Peyer's patch (tissue), 4 donors: ENCODE data around the gene NELL1. TPM values are rescaled to one million over a fixed set of nuclear protein-coding genes. Genes with fewer than 3 reads are reported as not detected.

Experiments
- DNase-seq, 3 donors: peaks; one replicate each; pipeline ENCODE4 v3.0.0-alpha.2; 2017 to 2019
- H3K27ac ChIP-seq, 4 donors: fragments of 200-600 bp; sonication (generic); one replicate each; pipeline ENCODE4 v1.5.1; 2016 to 2019
- H3K27me3 ChIP-seq, 2 donors: fragments of 200-600 bp; sonication (generic); one replicate each; pipeline ENCODE4 v1.5.1; 2019
- H3K36me3 ChIP-seq, 3 donors: fragments of 200-600 bp; sonication (generic); one replicate each; pipeline ENCODE4 v1.5.1; 2016 to 2019
- H3K4me1 ChIP-seq, 4 donors: fragments of 200-600 bp; sonication (generic); one replicate each; pipeline ENCODE4 v1.5.1; 2016 to 2019
- H3K4me3 ChIP-seq, 4 donors: fragments of 200-600 bp; sonication (generic); 1 replicate in 3 of 4; 2 replicates in 1 of 4; pipeline ENCODE4 v1.5.1; 2016 to 2019; ENCODE audit warnings: mild to moderate bottlenecking in 1 of 4
- H3K9me3 ChIP-seq, 4 donors: fragments of 200-600 bp; sonication (generic); one replicate each; pipeline ENCODE4 v1.5.1; 2016 to 2019; ENCODE audit warnings: mild to moderate bottlenecking in 1 of 4
- POLR2A ChIP-seq, 2 donors: fragments of 450-650 bp; IDR thresholded peaks; one replicate each; pipeline ENCODE4 v1.5.1; 2017; ENCODE audit warnings: antibody characterized with exemption in 2 of 2, mild to moderate bottlenecking in 2 of 2, moderate library complexity in 2 of 2
- total RNA-seq, 4 donors: library from RNA; depleted of rRNA; stranded (reverse); fragments of >200 nt; gene quantifications; one replicate each; pipeline ENCODE4 v1.1.0, GENCODE V29; 2016
- TF ChIP-seq, protein P1 (sequence below), 6 experiments: fragments of 450-650 bp in 4 of 6; fragments of 200-600 bp in 2 of 6; sonication (generic) in 1 of 6; IDR thresholded peaks; one replicate each; pipeline ENCODE4 v1.5.1; 2017 to 2019; ENCODE audit warnings: antibody characterized with exemption in 6 of 6, mild to moderate bottlenecking in 3 of 6, moderate library complexity in 1 of 6

NELL1 gene
- total RNA-seq, 4 donors from 2014 or later: not detected

DNA sequence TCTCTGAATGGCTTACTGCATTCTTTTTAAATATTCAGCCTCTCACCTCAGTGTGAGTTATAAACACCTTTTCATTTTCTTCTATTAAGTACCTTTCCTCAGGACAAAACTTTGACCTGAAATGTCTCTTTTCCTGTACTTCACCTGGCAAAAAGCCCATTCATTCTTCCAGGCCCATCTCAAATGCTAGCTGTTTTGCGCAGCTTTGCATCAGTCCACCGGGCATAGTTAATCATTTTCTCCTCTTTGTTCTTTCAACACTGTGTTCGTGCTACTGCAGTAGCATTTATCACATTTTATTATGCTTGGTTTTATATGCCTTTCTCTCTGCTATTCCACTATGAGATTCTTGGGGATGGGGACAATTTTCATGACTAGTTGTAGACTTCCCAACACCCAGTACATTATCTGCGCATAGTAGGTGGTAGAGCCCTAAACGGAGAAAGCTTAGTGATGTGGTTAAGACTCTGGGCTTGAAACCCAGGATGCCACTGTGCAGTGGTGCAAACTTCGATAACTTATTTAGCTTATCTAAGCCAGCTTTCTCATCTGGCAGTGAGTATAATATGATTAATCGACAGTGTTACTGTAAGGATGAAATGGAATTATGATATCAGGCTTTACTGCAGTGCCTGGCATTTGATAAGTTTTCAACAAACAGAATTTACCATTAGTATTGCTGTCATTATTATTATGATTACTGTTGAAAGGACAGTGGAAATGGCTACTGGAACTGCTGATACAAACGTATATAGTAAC, 695.7 kb downstream of the NELL1 start:
- TF ChIP-seq, protein P1, sequence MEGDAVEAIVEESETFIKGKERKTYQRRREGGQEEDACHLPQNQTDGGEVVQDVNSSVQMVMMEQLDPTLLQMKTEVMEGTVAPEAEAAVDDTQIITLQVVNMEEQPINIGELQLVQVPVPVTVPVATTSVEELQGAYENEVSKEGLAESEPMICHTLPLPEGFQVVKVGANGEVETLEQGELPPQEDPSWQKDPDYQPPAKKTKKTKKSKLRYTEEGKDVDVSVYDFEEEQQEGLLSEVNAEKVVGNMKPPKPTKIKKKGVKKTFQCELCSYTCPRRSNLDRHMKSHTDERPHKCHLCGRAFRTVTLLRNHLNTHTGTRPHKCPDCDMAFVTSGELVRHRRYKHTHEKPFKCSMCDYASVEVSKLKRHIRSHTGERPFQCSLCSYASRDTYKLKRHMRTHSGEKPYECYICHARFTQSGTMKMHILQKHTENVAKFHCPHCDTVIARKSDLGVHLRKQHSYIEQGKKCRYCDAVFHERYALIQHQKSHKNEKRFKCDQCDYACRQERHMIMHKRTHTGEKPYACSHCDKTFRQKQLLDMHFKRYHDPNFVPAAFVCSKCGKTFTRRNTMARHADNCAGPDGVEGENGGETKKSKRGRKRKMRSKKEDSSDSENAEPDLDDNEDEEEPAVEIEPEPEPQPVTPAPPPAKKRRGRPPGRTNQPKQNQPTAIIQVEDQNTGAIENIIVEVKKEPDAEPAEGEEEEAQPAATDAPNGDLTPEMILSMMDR (IDR thresholded peaks at IDR 0.05): no peak
- no peak for TF ChIP-seq POLR2A (IDR thresholded peaks at IDR 0.05)
- Histone ChIP-seq H3K27ac (no peak overlapping the region), H3K36me3 (no peaks in the 10 kb centered on the region), H3K9me3 (no peaks in the 10 kb centered on the region), H3K4me3 (no peak overlapping the region), H3K27me3 (no peaks in the 10 kb centered on the region), H3K4me1 (no peaks in the 10 kb centered on the region)
- no peak for DNase-seq

DNA sequence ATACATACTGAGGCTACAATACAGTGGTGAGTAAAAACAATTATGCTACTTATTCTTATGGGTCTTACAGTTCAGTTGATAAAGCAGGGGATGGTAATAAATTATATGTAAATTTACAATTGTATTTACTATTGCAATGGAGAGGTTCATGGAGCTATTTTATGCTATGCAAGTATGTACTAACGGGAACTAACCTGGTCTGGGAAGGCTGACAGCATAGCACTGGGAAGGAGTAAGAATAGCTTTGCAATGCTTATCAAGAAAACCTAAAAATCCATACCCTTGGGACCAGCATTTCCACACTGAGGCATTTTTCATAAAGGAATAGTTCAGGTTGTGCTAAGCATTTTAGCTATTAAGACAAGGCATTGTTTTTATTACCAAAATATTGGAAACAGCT, 700.6 kb downstream of the NELL1 start:
- H3K9me3 ChIP-seq: no peaks in the 10 kb centered on the region

DNA sequence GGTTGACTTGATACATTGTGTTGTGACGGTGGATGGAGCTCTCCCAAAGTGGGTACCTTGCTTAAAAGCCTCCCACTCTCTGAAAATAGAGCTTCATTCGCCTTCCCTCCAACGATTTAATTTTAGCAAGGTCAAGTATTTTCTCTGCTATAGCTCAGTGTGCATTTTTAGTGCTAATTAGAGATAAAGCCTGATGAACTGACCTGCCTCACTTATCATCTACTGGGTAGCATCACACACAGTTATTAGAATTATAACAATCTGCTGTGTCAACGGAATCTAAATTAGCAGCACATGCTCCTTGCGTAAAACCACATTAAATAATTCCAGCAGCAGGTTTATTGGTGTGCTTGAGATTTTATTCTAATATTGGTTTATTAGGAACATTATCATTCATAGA, 701.7 kb downstream of the NELL1 start:
- H3K4me1 ChIP-seq: no peaks in the 10 kb centered on the region
- no peaks in the 10 kb centered on the region for H3K27me3 ChIP-seq
- no peak overlapping the region for H3K4me3 ChIP-seq
- H3K9me3 ChIP-seq: no peaks in the 10 kb centered on the region
- H3K27ac ChIP-seq: no peak overlapping the region
- DNase-seq: no peak
- TF ChIP-seq POLR2A (IDR thresholded peaks at IDR 0.05): no peak
- TF ChIP-seq, protein P1 (IDR thresholded peaks at IDR 0.05): no peak
- H3K36me3 ChIP-seq: no peaks in the 10 kb centered on the region

More for the DNA sequence above, 700.6 kb downstream of the NELL1 start:
- Histone ChIP-seq H3K4me1 (no peaks in the 10 kb centered on the region), H3K36me3 (no peaks in the 10 kb centered on the region), H3K4me3 (no peak overlapping the region), H3K27me3 (no peaks in the 10 kb centered on the region), H3K27ac (no peak overlapping the region)
- TF ChIP-seq POLR2A (IDR thresholded peaks at IDR 0.05): no peak
- TF ChIP-seq, protein P1 (IDR thresholded peaks at IDR 0.05): no peak
- DNase-seq: no peak

DNA sequence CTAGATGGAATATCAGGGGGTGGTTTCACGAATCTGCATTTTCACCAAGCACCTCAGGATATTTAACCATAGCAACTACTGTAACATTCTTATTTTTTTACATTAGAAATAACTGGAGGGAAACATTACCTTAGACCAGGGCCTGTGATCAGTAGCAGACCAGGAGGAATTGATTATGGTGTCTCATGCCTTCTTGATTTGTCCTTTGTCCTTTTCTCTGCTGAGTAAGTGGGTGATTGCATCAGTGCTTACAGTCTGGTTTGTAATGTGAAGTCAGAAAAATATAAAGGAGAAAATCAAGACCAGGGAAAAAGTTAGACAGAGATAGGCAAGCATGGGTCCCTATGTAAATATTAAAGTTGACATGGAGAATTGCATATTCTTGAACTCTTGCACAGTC, 703.3 kb downstream of the NELL1 start:
- no peak for DNase-seq
- Histone ChIP-seq H3K27me3 (no peaks in the 10 kb centered on the region), H3K4me3 (no peak overlapping the region), H3K4me1 (no peaks in the 10 kb centered on the region), H3K36me3 (no peaks in the 10 kb centered on the region), H3K9me3 (no peaks in the 10 kb centered on the region), H3K27ac (no peak overlapping the region)
- no peak for TF ChIP-seq POLR2A (IDR thresholded peaks at IDR 0.05)
- TF ChIP-seq, protein P1 (IDR thresholded peaks at IDR 0.05): no peak

DNA sequence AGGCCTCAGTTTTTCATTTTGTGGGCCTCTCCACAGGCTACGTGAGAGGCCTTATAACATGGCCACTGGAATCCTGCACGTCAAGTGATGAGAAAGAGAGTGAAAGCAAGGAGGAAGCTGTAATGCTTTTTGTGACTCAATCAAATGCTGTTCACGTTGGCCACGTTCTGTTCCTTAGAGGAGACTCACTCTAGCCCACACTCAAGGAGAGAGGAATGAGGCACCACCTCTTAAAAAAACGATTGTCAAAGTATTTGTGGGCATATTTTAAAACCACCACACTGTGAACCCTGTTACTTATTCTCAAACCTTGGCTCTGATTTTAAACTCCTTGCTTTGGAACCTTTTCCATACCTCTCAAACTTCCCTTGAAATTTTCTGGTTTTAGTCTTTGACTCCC, 705.0 kb downstream of the NELL1 start:
- H3K36me3 ChIP-seq: no peaks in the 10 kb centered on the region
- no peaks in the 10 kb centered on the region for H3K9me3 ChIP-seq
- DNase-seq: no peak
- no peak overlapping the region for H3K27ac ChIP-seq
- H3K27me3 ChIP-seq: no peaks in the 10 kb centered on the region
- TF ChIP-seq, protein P1 (IDR thresholded peaks at IDR 0.05): no peak
- no peak for TF ChIP-seq POLR2A (IDR thresholded peaks at IDR 0.05)
- H3K4me1 ChIP-seq: no peaks in the 10 kb centered on the region
- no peak overlapping the region for H3K4me3 ChIP-seq
